Activated CD4-positive, alpha-beta memory T cell treated with anti-CD3 and anti-CD28 coated beads, Interleukin-2, amount 10 ng/mL, durations not matched to agents 7 days and 5 days (primary cell): Measurements from ENCODE around the gene ATCAY. TPM values are rescaled to one million over a fixed set of nuclear protein-coding genes. Genes with fewer than 3 reads are reported as not detected.

ENCODE experiments used
- CTCF ChIA-PET: fragments of 350-600 bp; sonication (Branson Sonifier 250); formaldehyde crosslinking; loops from one replicate; lab custom pipeline; 2021; ENCODE audit warnings: antibody characterized with exemption, inconsistent platforms; lab: Charles Lee
- POLR2A ChIA-PET: fragments of 350-600 bp; sonication (Branson Sonifier 250); formaldehyde crosslinking; loops from one replicate; lab custom pipeline; 2021; ENCODE audit warnings: antibody characterized with exemption; lab: Charles Lee
- DNase-seq: peaks from one replicate; pipeline ENCODE4 v3.0.0-alpha.2; 2020
- H3K27ac Mint-ChIP-seq: one replicate; pipeline ENCODE4 v1.8.0; 2021; ENCODE audit warnings: mild to moderate bottlenecking, mixed read lengths
- H3K27me3 Mint-ChIP-seq: one replicate; pipeline ENCODE4 v1.8.0; 2021; ENCODE audit warnings: mixed read lengths
- H3K36me3 Mint-ChIP-seq: one replicate; pipeline ENCODE4 v1.8.0; 2021; ENCODE audit warnings: low read depth, mixed read lengths
- H3K4me1 Mint-ChIP-seq: one replicate; pipeline ENCODE4 v1.8.0; 2021; ENCODE audit warnings: mixed read lengths
- H3K4me3 Mint-ChIP-seq: one replicate; pipeline ENCODE4 v1.8.0; 2021; ENCODE audit warnings: mild to moderate bottlenecking, mixed read lengths
- H3K9me3 Mint-ChIP-seq: one replicate; pipeline ENCODE4 v1.8.0; 2021; ENCODE audit warnings: mixed read lengths
- total RNA-seq, 2 experiments: library from RNA; stranded (reverse); gene quantifications; one replicate each; pipeline ENCODE4 v1.2.3, GENCODE V29; 2021

The ATCAY gene
- total RNA-seq, 2 experiments from 2014 or later = not detected

DNA sequence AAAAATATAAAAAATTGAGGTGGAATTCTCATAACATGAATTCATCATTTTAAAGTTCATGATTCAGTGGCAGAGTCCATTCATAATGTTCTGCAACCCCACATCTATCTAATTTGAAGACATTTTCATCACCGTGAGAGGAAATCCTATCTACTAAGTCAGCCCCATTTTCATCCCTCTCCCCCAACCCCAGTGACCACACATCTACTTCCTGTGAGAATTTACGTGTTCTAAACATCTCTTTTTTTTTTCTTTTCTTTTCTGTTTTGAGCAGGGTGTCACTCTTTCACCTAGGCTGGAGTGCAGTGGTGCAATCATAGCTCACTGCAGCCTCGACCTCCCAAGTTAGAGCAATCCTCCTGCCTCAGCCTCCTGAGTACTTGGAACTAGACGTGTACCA, 17.5 kb downstream of the ATCAY start:
- H3K4me3 Mint-ChIP-seq = no peak overlapping the region
- peaks cover 7% of the 10 kb centered on the region for H3K4me1 Mint-ChIP-seq
- ChIA-PET CTCF (interaction anchor here (0.6 kb wide), 1 partner anchor 1168 kb away, joined by 4 read pairs; no protein-coding TSS in a partner anchor), POLR2A (no interaction called here)
- H3K27ac Mint-ChIP-seq = no peak overlapping the region
- peaks cover 4% of the 10 kb centered on the region for H3K9me3 Mint-ChIP-seq
- DNase-seq = peak; percentile 32
- H3K36me3 Mint-ChIP-seq = no peaks in the 10 kb centered on the region
- no peaks in the 10 kb centered on the region for H3K27me3 Mint-ChIP-seq

GRCh38 chr19:3898426-3898825, 17.9 kb downstream of the ATCAY start:
- Mint-ChIP-seq H3K36me3 (no peaks in the 10 kb centered on the region), H3K4me3 (no peak overlapping the region), H3K27ac (no peak overlapping the region), H3K9me3 (peaks cover 4% of the 10 kb centered on the region), H3K4me1 (peaks cover 7% of the 10 kb centered on the region), H3K27me3 (no peaks in the 10 kb centered on the region)
- ChIA-PET CTCF (no interaction called here), POLR2A (no interaction called here)
- DNase-seq = no peak

DNA sequence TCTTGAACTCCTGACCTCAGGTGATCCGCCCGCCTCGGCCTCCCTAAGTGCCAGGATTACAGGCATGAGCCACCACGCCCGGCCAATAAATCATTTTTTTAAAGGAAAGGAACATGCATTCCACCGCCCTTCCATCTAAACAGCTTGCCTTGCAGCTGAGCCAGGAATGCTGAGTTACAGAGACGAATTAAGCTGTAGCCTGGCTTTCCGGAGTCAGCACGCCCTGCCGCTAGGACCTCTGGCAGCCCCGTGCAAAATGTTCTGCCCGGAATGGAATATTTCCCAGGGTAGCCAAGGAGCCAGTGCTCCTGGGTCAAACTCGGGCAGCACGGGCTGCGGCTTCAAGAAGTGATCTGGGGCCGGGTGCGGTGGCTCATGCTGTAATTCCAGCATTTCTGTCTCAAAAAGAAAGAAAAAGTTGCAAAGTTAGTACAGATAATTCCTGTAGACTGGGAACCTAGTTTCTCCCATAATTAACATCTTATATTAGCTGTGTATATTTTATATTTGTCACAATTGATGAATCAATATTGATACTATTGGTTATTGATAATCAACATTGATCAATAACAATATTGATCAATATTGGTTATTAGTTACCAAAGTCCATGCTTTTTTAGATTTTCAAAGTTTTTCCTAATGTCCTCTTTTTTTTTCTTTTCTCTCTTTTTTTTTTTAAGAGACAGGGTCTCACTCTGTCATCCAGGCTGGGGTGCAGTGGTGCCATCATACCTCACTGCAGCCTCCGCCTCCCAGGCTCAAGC, 19.2 kb downstream of the ATCAY start:
- peaks cover 7% of the 10 kb centered on the region for H3K4me1 Mint-ChIP-seq
- CTCF ChIA-PET = no interaction called here
- no peaks in the 10 kb centered on the region for H3K36me3 Mint-ChIP-seq
- H3K27me3 Mint-ChIP-seq = no peaks in the 10 kb centered on the region
- H3K4me3 Mint-ChIP-seq = no peak overlapping the region
- POLR2A ChIA-PET = no interaction called here
- H3K27ac Mint-ChIP-seq = no peak overlapping the region
- H3K9me3 Mint-ChIP-seq = peaks cover 4% of the 10 kb centered on the region
- DNase-seq = no peak

GRCh38 chr19:3902317-3902973, 22.0 kb downstream of the ATCAY start:
- CTCF ChIA-PET = no interaction called here
- peaks cover 4% of the 10 kb centered on the region for H3K9me3 Mint-ChIP-seq
- no peak overlapping the region for H3K4me3 Mint-ChIP-seq
- no peaks in the 10 kb centered on the region for H3K36me3 Mint-ChIP-seq
- peaks cover 9% of the 10 kb centered on the region for H3K4me1 Mint-ChIP-seq
- H3K27me3 Mint-ChIP-seq = no peaks in the 10 kb centered on the region
- no peak overlapping the region for H3K27ac Mint-ChIP-seq
- POLR2A ChIA-PET = no interaction called here
- DNase-seq = no peak

DNA sequence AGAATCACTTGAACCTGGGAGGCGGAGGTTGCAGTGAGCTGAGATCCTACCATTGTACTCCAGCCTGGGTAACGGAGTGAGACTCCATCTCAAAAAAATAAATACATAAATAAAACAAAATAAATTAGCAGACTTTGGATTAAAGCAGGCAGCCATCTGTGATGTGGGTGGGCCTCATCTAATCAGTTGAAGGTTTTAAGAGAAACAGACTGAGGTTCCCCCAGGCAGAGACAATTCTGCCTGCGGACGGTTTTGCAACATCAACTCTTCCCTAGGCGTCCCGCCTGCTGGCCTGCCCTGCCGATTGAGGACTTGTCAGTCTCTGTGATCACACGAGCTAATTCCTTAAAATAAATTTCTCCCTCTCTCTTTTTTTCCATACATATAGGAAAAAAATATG, 23.7 kb downstream of the ATCAY start:
- no peak overlapping the region for H3K4me3 Mint-ChIP-seq
- H3K27me3 Mint-ChIP-seq = no peaks in the 10 kb centered on the region
- no peaks in the 10 kb centered on the region for H3K9me3 Mint-ChIP-seq
- H3K4me1 Mint-ChIP-seq = peaks cover 2% of the 10 kb centered on the region
- no peak for DNase-seq
- CTCF ChIA-PET = no interaction called here
- POLR2A ChIA-PET = no interaction called here
- H3K36me3 Mint-ChIP-seq = no peaks in the 10 kb centered on the region
- H3K27ac Mint-ChIP-seq = no peak overlapping the region

- ChIA-PET POLR2A (no interaction called here), CTCF (no interaction called here)
- Mint-ChIP-seq H3K27me3 (no peaks in the 10 kb centered on the region), H3K4me3 (no peak overlapping the region), H3K4me1 (peaks cover 2% of the 10 kb centered on the region), H3K36me3 (no peaks in the 10 kb centered on the region), H3K9me3 (peaks cover 5% of the 10 kb centered on the region), H3K27ac (no peak overlapping the region)
- no peak for DNase-seq
Measured at GRCh38 chr19:3907626-3908265, 27.3 kb downstream of the ATCAY start.

DNA sequence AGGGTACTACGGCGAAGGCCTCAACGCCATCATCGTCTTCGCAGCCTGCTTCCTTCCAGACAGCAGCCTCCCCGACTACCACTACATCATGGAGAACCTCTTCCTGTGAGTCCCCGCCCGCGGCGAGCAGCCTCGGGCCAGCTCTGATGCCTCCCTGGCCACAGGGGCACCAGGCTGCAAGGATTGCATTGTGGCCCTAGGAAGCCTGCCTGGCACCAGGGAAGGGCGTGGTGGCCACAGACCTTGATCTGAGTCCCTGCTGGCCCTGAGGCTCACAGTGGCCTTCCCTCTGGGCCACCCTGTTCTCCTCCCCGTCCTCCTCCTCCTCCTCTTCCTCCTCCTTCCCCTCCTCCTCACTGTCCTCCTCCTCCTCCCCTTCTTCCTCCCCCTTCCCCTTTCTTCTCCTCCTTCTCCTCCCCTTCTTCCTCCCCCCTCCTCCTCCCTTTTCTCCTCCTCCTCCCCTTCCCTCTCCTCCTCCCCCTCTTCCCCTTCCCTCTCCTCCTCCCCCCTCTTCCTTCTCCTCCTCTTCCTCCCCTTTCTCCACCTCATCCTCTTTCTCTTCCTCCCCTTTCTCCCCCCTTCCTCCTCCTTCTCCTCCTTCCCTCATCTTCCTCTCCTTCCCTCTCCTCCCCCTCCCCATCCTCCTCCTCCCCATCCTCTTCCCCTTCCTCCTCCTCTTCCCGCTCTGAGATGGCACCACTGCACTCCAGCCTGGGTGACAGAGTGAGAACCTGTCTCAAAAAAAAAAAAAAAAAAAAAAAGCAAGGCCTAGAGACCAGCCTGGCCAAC, 28.0 kb downstream of the ATCAY start:
- no peak overlapping the region for H3K27ac Mint-ChIP-seq
- no peaks in the 10 kb centered on the region for H3K36me3 Mint-ChIP-seq
- ChIA-PET CTCF (no interaction called here), POLR2A (no interaction called here)
- H3K9me3 Mint-ChIP-seq = peaks cover 5% of the 10 kb centered on the region
- DNase-seq = no peak
- H3K27me3 Mint-ChIP-seq = no peaks in the 10 kb centered on the region
- no peak overlapping the region for H3K4me3 Mint-ChIP-seq
- peaks cover 2% of the 10 kb centered on the region for H3K4me1 Mint-ChIP-seq

GRCh38 chr19:3910105-3910504, 29.6 kb downstream of the ATCAY start:
- CTCF ChIA-PET = no interaction called here
- peaks cover 2% of the 10 kb centered on the region for H3K4me1 Mint-ChIP-seq

DNA sequence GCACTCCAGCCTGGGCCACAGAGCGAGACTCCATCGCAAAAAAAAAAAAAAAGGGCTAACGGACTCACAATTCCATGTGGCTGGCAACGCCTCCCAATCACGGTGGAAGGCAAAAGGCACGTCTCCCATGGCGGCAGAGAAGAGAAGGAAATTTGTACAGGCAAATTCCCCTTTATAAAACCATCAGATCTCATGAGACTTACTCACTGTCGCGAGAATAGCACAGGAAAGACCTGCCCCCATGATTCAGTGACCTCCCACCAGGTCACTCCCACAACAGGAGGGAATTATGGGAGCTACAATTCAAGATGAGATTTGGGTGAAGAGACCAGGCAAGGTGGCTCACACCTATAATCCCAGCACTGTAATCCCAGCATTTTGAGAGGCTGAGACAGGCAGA, 33.7 kb downstream of the ATCAY start:
- no peaks in the 10 kb centered on the region for H3K4me1 Mint-ChIP-seq
- no peak overlapping the region for H3K27ac Mint-ChIP-seq
- ChIA-PET POLR2A (no interaction called here), CTCF (no interaction called here)
- no peaks in the 10 kb centered on the region for H3K27me3 Mint-ChIP-seq
- H3K4me3 Mint-ChIP-seq = no peak overlapping the region
- no peaks in the 10 kb centered on the region for H3K36me3 Mint-ChIP-seq
- H3K9me3 Mint-ChIP-seq = peaks cover 5% of the 10 kb centered on the region
- no peak for DNase-seq

More at GRCh38 chr19:3910105-3910504, 29.6 kb downstream of the ATCAY start:
- Mint-ChIP-seq H3K4me3 (no peak overlapping the region), H3K27me3 (no peaks in the 10 kb centered on the region), H3K36me3 (no peaks in the 10 kb centered on the region), H3K9me3 (peaks cover 5% of the 10 kb centered on the region), H3K27ac (no peak overlapping the region)
- POLR2A ChIA-PET = no interaction called here
- no peak for DNase-seq

DNA sequence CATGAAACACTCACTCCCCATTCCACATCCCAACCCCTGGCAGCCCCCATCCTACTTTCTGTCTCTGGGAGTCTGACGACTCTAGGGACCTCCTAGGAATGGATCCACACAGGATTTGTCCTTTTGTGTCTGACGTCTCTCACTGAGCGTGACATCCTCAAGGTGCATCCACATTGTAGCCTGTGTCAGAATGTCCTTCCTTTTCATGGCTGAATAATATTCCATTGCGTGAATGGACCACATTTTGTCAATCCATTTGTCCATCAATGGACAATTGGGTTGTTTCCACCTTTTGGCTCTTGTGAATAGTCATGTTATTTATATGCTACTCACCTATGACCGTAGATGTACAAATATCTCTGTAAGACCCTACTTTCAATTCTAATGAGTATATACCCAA, 35.5 kb downstream of the ATCAY start:
- Mint-ChIP-seq H3K36me3 (no peaks in the 10 kb centered on the region), H3K27me3 (no peaks in the 10 kb centered on the region), H3K4me1 (no peaks in the 10 kb centered on the region), H3K4me3 (no peak overlapping the region), H3K27ac (no peak overlapping the region), H3K9me3 (peaks cover 5% of the 10 kb centered on the region)
- POLR2A ChIA-PET = no interaction called here
- CTCF ChIA-PET = no interaction called here
- no peak for DNase-seq

DNA sequence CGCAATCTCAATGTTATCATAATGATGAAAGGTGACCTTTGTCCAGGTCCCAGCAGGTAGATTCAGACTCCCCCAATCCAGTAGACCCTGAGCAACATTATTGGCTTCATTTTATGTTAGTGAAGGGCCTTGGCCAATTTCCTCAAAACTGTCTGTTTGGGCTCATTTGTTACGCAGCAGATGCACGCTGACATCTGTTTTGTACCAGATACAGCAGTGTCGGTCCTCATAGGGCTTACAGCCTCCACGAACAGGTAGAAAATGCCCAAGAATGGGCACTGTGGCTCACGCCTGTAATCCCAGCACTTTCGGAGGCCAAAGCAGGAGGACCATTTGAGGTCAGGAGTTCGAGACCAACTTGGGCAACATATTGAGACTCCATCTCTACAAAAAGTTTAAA, 39.3 kb downstream of the ATCAY start:
- no peak overlapping the region for H3K4me3 Mint-ChIP-seq
- CTCF ChIA-PET = interaction anchor here (0.7 kb wide), 1 partner anchor 34 kb away, joined by 3 read pairs; no protein-coding TSS in a partner anchor
- POLR2A ChIA-PET = no interaction called here
- no peak overlapping the region for H3K27ac Mint-ChIP-seq
- DNase-seq = no peak
- no peaks in the 10 kb centered on the region for H3K4me1 Mint-ChIP-seq
- H3K27me3 Mint-ChIP-seq = no peaks in the 10 kb centered on the region
- H3K9me3 Mint-ChIP-seq = peaks cover 12% of the 10 kb centered on the region
- H3K36me3 Mint-ChIP-seq = peaks cover 3% of the 10 kb centered on the region

GRCh38 chr19:3923096-3923758, 42.7 kb downstream of the ATCAY start:
- H3K27ac Mint-ChIP-seq = no peak overlapping the region
- no peak overlapping the region for H3K4me3 Mint-ChIP-seq
- peaks cover 3% of the 10 kb centered on the region for H3K36me3 Mint-ChIP-seq
- peaks cover 17% of the 10 kb centered on the region for H3K9me3 Mint-ChIP-seq
- CTCF ChIA-PET = no interaction called here
- DNase-seq = no peak
- H3K4me1 Mint-ChIP-seq = no peaks in the 10 kb centered on the region
- POLR2A ChIA-PET = no interaction called here
- H3K27me3 Mint-ChIP-seq = no peaks in the 10 kb centered on the region
